Upper lobe of left lung (tissue), 6 donors: Measurements from ENCODE around the gene PSMB7. TPM values are rescaled to one million over a fixed set of nuclear protein-coding genes. Genes with fewer than 3 reads are reported as not detected.

ENCODE experiments used
- ATAC-seq, 2 donors: fragments of 200-7000 bp; cut with Tn5 transposase; one replicate each; pipeline ENCODE4 v1.9.1; 2022; ENCODE audit warnings: mild to moderate bottlenecking in 2 of 2, moderate library complexity in 2 of 2; ENCODE audit not compliant: low FRiP score in 2 of 2
- DNase-seq, 2 donors: peaks; one replicate each; pipeline ENCODE4 v3.0.0-alpha.2; 2019 to 2020
- H3K27ac ChIP-seq, 4 donors: fragments of 200-600 bp; sonication (generic); one replicate each; pipeline ENCODE4 v1.5.1; 2016 to 2019
- H3K27me3 ChIP-seq, 4 donors: fragments of 200-600 bp; sonication (generic); one replicate each; pipeline ENCODE4 v1.5.1; 2017 to 2019
- H3K36me3 ChIP-seq, 4 donors: fragments of 200-600 bp; sonication (generic); one replicate each; pipeline ENCODE4 v1.5.1; 2016 to 2019
- H3K4me1 ChIP-seq, 4 donors: fragments of 200-600 bp; sonication (generic); one replicate each; pipeline ENCODE4 v1.5.1; 2018 to 2019
- H3K4me3 ChIP-seq, 4 donors: fragments of 200-600 bp; sonication (generic); one replicate each; pipeline ENCODE4 v1.5.1; 2017 to 2019; ENCODE audit warnings: mild to moderate bottlenecking in 2 of 4, moderate library complexity in 1 of 4
- H3K9me3 ChIP-seq, 4 donors: fragments of 200-600 bp; sonication (generic); one replicate each; pipeline ENCODE4 v1.5.1; 2018 to 2019
- CTCF ChIP-seq, 6 experiments: fragments of 450-650 bp in 4 of 6; fragments of 200-600 bp in 2 of 6; sonication (generic) in 2 of 6; IDR thresholded peaks; one replicate each; pipeline ENCODE4 v1.5.1; 2016 to 2019; ENCODE audit warnings: antibody characterized with exemption in 6 of 6
- EP300 ChIP-seq, 4 donors: sonication (generic); formaldehyde crosslinking; IDR thresholded peaks; one replicate each; pipeline ENCODE4 v1.5.1; 2017; ENCODE audit warnings: antibody characterized with exemption in 4 of 4, control low read depth in 2 of 4
- POLR2A ChIP-seq, 4 donors: fragments of 450-650 bp; IDR thresholded peaks; one replicate each; pipeline ENCODE4 v1.5.1; 2016 to 2017; ENCODE audit warnings: antibody characterized with exemption in 4 of 4, mild to moderate bottlenecking in 2 of 4
- POLR2AphosphoS5 ChIP-seq, 2 donors: sonication (generic); formaldehyde crosslinking; IDR thresholded peaks; one replicate each; pipeline ENCODE4 v1.5.1; 2017; ENCODE audit warnings: antibody characterized with exemption in 2 of 2
- WGBS, 2 donors: methylation state at CpG; one replicate each; pipeline ENCODE4 v1.1.5; 2017 to 2018; 5-methylcytosine and 5-hydroxymethylcytosine counted together
- total RNA-seq, 6 donors: library from RNA; depleted of rRNA in 4 of 6; stranded (reverse); fragments of >200 nt in 4 of 6; gene quantifications; one replicate each; pipeline versions ENCODE4 v1.1.0 to v1.2.1, GENCODE V29; 2016 to 2021
- donor health status: DM: no; HTN: no; CAD: no; lungs with moderate emphysema.
- donor health status: DM: no; HTN: yes; CAD: no; lungs with severe emphysema.

PSMB7 gene
- total RNA-seq, 6 donors from 2014 or later, result 17.8 to 112 (median 87.1) TPM

DNA sequence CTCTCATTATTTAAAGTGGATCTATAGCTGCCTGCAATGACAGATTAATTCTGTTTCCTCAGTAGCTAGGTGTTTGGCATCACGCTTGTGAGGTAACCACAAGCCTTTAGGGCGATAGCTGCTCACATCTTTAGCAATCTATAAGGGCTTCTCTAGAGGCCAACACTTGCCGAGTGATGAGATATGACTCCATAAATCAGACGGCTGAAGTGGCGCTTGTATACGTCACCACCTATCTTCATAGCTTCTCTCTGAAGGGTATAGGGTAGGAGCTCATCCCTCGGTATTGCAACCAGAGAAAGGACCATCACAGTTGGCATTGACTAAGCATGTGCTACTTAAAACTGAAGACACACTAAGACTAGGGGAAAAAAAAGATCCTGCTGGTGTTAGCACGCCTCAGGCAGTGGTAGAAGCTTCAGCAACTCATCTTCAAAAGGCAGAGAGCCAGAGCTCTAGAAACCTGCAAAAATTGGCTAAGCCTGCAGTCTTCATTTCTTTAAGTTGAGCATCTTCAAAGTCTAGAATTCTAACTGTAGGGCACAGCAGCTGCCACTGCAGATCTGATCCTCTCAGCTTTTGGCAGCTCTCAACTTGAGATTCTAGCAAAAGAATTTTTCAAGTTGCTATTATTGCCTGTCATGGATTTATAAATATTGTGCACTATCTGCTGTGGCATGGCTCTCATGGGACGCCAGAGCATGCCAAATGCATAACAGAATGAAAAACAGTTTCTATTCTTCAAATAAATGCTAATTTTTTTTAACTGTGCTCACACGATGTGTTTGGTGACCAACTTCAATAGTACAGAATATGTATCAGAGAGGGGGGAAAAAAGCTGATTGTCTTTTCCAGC lies 37.5 kb downstream of the PSMB7 start:
- Histone ChIP-seq H3K27ac (no peak overlapping the region), H3K36me3 (peaks cover 0 to 26% (median 0%) of the 10 kb centered on the region in 4 donors), H3K4me3 (no peak overlapping the region), H3K27me3 (no peaks in the 10 kb centered on the region), H3K9me3 (no peaks in the 10 kb centered on the region), H3K4me1 (no peaks in the 10 kb centered on the region)
- DNase-seq (no peak), ATAC-seq (no peak)
- 76 to 77% methylated on average over 10 of the region's 10 CpGs for WGBS, 2 donors
- TF ChIP-seq EP300 (IDR thresholded peaks at IDR 0.05) (no peak), CTCF (IDR thresholded peaks at IDR 0.05) (no peak), POLR2AphosphoS5 (IDR thresholded peaks at IDR 0.05) (no peak), POLR2A (IDR thresholded peaks at IDR 0.05) (no peak)

DNA sequence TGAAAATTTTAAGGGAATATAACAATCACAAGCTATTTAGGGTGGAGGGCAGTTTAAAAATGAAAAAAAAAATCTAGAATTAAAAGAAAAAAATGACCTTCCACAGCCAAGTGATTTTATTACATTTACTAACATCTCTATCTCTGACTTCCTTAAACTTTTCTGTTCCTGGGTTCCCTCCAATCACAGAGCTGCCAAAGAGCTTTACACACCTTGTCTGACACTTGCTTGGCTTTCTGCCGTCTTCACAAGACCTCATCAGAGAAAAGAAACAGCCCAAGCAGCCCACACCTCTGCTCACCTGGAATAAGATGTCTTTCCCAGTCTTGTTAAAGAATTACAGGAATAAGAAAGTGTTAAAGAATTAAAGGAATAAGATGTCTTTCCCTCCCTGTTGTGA lies 38.9 kb downstream of the PSMB7 start:
- TF ChIP-seq POLR2AphosphoS5 (IDR thresholded peaks at IDR 0.05) (no peak), POLR2A (IDR thresholded peaks at IDR 0.05) (no peak), EP300 (IDR thresholded peaks at IDR 0.05) (no peak), CTCF (IDR thresholded peaks at IDR 0.05) (no peak)
- Histone ChIP-seq H3K4me1 (peaks cover 0 to 4% (median 0%) of the 10 kb centered on the region in 4 donors), H3K36me3 (peaks cover 0 to 24% (median 0%) of the 10 kb centered on the region in 4 donors), H3K27ac (no peak overlapping the region), H3K9me3 (no peaks in the 10 kb centered on the region), H3K4me3 (no peak overlapping the region), H3K27me3 (no peaks in the 10 kb centered on the region)
- ATAC-seq (no peak), DNase-seq (no peak)
- 68 to 77% methylated on average over 1 of the region's 1 CpG for WGBS, 2 donors

GRCh38 chr9:124375726-124376125 lies 39.5 kb downstream of the PSMB7 start:
- H3K36me3 ChIP-seq, result peaks cover 0 to 19% (median 0%) of the 10 kb centered on the region in 4 donors
- H3K4me1 ChIP-seq, result peaks cover 0 to 4% (median 0%) of the 10 kb centered on the region in 4 donors
- no peak for TF ChIP-seq EP300 (IDR thresholded peaks at IDR 0.05)
- TF ChIP-seq POLR2A (IDR thresholded peaks at IDR 0.05), result no peak
- TF ChIP-seq POLR2AphosphoS5 (IDR thresholded peaks at IDR 0.05), result no peak
- TF ChIP-seq CTCF (IDR thresholded peaks at IDR 0.05), result no peak
- H3K27ac ChIP-seq, result no peak overlapping the region
- no peaks in the 10 kb centered on the region for H3K9me3 ChIP-seq
- no peak overlapping the region for H3K4me3 ChIP-seq
- no peak for ATAC-seq
- 86 to 90% methylated on average over 9 of the region's 9 CpGs for WGBS, 2 donors
- H3K27me3 ChIP-seq, result no peaks in the 10 kb centered on the region
- DNase-seq, result no peak

DNA sequence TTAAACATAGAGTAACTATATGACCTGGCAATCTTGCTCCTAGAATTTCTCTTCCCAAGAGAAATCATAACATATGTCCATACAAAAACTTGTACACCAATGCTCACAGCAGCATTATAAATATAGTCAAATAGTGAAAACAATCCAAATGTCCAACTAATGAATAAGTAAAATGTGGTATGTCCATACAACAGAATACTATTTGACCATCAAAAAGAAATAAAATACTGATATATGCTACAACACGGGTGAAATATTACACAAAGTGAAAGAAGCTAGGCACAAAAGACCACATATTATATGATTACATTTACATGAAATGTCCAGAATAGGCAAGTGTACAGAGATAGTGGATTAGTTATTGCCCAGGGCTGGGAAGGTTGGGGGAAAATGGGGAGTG lies 41.4 kb downstream of the PSMB7 start:
- Histone ChIP-seq H3K27me3 (no peaks in the 10 kb centered on the region), H3K4me3 (no peak overlapping the region), H3K4me1 (peaks cover 0 to 9% (median 0%) of the 10 kb centered on the region in 4 donors), H3K36me3 (peaks cover 0 to 4% (median 0%) of the 10 kb centered on the region in 4 donors), H3K27ac (no peak overlapping the region), H3K9me3 (no peaks in the 10 kb centered on the region)
- 98% methylated on average over 1 of the region's 1 CpG for WGBS, 2 donors
- ATAC-seq, result no peak
- TF ChIP-seq CTCF (IDR thresholded peaks at IDR 0.05), result no peak
- TF ChIP-seq POLR2AphosphoS5 (IDR thresholded peaks at IDR 0.05), result no peak
- TF ChIP-seq EP300 (IDR thresholded peaks at IDR 0.05), result no peak
- no peak for TF ChIP-seq POLR2A (IDR thresholded peaks at IDR 0.05)
- no peak for DNase-seq
